ENCODE data around the gene TTC13.

DNA sequence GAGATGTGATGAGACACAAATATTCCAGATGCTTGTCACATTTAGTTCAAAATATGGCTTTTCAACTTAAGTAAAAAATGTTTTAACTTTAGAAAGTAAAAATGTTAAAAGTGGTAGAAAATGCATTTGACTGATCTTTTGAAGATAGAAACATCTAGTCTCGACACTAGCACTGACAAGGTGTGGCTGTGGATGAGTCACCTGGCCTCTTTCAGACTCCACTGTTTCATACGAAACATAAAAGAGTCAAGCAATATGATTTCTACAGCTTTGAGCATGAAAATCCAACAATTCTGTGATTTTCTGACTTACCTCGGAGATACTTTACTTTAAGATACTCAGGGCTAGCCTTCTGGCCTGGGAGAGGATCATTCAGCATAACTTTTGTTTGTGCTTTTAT lies 47.7 kb downstream of the TTC13 start:
- TF ChIP-seq EP300 (IDR thresholded peaks at IDR 0.05) (no peak), POLR2A (IDR thresholded peaks at IDR 0.05; ENCODE audit: low read depth) (no peak), POLR2AphosphoS5 (IDR thresholded peaks at IDR 0.05) (no peak)
- TF ChIP-seq, protein P1, sequence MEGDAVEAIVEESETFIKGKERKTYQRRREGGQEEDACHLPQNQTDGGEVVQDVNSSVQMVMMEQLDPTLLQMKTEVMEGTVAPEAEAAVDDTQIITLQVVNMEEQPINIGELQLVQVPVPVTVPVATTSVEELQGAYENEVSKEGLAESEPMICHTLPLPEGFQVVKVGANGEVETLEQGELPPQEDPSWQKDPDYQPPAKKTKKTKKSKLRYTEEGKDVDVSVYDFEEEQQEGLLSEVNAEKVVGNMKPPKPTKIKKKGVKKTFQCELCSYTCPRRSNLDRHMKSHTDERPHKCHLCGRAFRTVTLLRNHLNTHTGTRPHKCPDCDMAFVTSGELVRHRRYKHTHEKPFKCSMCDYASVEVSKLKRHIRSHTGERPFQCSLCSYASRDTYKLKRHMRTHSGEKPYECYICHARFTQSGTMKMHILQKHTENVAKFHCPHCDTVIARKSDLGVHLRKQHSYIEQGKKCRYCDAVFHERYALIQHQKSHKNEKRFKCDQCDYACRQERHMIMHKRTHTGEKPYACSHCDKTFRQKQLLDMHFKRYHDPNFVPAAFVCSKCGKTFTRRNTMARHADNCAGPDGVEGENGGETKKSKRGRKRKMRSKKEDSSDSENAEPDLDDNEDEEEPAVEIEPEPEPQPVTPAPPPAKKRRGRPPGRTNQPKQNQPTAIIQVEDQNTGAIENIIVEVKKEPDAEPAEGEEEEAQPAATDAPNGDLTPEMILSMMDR (IDR thresholded peaks at IDR 0.05), result no peak
